Germinal center (tissue), 1 donor: ENCODE measurements around the gene TENT5A.
"Not testable (repeated sequence)": the region's sequence is repeated elsewhere in the genome, so short reads cannot be mapped to it uniquely, and the experiment has no call there.

ENCODE experiments used
- DNase-seq: peaks from one replicate; pipeline ENCODE4 v3.0.0; 2012; ENCODE audit warnings: mixed read lengths, low spot score

TENT5A gene

GRCh38 chr6:81752084-81752920 is at the start of gene TENT5A:
TSS of gene TENT5A (minus strand) at chr6:81752681. CDS start at chr6:81752141, 540 bp downstream.
- peak; percentile 77 for DNase-seq

DNA sequence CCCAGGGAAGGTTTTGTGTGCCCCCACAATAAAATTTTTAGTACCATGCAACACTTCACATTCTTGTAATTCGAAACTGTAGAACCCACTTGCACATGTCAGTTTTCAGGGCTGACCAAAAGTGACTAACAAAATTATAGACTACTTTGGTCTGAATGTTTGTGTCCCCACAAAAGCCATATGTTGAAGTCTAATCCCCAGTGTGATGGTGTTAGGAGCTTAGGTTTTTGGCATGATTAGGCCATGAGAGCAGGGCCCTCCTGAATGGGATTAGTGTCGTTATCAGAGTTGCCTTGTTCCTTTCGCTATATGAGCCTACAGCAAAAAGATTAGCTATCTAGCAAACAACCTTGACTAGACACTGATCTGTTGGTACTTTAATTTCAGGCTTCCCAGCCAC is 49.0 kb upstream of the TENT5A start:
- no peak for DNase-seq

- no peak for DNase-seq
These were observed 48.2 kb upstream of the TENT5A start for GRCh38 chr6:81800666-81801065.

DNA sequence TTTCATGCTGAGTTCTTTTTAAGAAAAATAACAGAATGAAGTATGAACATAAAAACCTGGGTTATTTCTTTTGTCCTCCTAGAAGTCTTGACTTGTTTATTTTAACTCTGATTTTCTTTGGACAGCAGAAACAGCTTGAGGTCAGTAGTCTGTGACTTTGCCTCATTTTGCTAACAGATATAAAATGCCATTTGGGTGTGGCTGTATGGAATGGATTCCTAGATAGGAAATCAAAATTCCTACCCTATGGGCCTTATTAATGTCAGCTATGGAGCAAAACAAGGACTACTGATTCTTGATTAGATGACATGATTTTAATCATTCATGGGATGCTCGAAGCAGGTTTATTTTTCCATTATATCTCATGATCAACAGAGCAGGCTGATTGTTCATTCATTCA is 46.8 kb upstream of the TENT5A start:
- DNase-seq, result no peak

DNA sequence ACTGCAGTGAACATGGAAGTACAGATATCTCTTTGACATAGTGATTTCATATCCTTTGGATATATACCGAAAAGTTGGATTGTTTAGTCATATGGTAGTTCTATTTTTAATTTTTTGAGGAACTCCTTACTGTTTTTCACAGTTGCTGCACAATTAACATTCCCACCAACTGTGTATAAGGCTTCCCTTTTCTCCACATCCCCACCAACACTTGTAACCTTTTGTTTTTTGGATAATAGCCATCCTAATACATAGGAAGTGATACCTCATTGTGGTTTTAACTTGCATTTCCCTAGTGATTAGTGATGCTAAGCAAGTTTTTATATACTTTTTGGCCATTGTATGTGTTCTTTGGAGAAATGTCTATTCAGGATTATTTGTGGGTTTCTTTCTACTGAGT is 45.1 kb upstream of the TENT5A start:
- no peak for DNase-seq

DNA sequence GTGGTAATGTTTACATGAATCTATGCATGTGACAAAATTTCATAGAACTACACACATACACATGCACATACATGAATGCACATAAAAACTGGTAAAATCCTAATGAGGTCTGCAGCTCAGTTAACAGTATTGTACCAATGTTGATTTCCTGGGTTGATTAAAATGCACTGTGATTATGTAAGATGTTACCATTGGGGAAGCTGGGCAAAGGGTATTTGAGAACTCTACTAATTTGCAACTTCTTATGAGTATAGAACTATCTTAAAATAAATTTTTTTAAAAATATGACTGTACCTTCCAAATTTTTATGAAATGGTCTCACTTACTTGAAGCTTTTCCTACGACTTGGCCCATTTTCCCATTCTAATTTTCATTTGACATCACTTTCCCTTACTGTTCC is 43.4 kb upstream of the TENT5A start:
- DNase-seq, result no peak

- DNase-seq, result no peak
These were observed 41.5 kb upstream of the TENT5A start for GRCh38 chr6:81793821-81794475.

DNA sequence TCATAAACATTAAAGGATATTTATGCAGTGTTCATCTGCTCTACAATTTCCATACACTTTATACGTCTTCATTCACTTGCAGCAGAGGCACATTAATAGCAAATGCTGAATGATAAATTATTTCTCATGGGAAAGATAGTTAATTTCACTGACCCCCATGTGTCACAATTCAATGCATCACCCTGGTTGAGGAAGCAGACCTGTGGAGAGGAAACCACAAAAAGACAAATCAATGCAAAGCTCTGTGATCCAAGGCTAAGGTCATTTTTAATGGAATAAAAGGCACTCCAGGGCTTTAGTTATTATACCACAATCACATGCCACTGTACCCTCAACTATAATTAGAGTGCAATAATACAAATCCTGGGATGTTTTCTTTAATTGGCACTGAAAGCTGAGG is 40.3 kb upstream of the TENT5A start:
- DNase-seq, result no peak

DNA sequence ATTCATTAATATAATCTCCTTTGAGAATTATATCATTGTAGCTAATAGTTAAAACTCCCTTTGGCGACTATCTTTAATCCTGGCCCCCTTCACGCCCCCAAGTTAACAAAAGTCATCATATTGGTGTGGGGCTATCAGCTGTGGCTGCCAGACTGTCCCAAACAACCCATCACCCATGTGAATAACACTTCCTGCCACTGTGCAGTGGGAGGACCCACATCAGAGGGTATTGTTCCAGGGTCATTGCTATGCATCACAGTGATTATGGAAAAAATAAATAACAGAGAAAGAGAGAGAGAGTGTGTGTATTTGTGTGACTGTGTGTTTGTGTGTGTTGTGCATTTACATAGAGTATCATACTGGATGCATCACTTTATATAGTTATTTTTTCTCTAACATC is 39.3 kb upstream of the TENT5A start:
- DNase-seq, result no peak

DNA sequence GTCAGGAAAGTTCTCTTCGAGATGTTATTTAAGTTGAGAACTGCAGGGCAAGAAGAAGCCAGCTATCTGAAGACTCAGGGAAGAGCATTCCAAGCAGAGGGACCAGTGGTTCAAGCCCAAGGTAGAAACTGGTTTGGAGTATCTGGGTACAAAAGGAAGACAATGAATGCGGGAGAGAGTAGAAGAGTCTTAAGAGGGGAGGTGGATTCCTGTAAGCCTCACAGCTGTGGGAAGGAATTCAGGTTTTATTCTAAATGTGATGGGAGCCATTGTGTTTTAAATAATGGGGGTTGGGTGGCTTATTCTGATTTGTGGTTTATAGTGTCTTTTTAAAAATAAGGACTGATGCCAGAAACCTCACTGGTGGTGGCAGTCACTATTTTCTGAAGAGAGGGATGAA is 37.6 kb upstream of the TENT5A start:
- no peak for DNase-seq

DNA sequence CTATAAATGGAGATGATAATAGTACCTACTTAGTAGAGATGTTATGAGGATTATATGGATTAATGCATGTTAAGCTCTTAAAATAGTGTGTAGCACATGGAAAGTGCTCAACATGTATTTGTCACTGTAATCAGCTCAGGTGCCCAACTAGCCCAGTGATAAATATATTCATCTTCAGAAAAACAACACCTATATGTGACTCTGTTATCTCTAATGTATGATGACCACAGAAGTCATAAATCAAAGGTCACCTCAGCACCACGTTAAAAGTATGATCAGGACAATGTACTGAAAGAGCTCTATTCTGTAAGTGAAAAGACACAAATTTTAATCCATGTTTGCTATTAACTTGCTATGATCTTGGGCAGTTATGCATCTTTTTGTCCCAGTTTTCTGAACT is 36.8 kb upstream of the TENT5A start:
- no peak for DNase-seq

GRCh38 chr6:81788748-81789147 is 36.3 kb upstream of the TENT5A start:
- no peak for DNase-seq

DNA sequence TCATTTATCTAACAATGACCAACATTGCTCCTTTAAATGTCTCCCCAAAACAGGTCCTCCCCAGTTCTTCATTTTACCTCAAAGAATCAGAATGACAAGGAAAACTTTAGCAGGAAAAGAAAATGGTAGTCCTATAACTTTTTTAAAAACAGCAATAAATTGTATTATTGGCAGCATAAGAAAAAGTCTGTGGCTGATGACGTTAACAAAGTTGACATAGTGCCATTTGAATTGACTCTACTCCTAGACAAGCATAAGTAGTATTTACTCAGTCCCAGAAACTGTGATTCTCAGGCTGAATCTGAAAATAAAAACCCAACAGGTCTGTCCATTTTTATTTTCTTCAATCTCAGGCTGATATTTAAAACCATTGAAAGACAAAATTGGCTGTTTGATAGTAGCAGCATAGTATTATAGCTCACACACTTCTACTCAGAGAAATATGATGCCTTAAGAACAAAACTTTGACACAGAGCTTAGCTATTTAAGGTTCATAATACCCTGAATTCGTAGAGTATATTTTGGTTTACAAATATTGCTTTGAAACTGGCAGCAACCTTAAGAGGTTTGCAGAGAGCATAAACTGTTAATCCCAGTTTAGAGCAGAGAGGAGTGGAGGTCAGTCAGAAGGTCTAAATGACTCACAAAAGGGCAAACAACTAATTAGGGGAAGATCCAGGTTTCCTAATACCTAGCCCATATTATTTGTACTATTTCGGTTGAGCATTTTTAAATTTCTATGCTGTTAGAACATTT is 35.0 kb upstream of the TENT5A start:
- no peak for DNase-seq

DNA sequence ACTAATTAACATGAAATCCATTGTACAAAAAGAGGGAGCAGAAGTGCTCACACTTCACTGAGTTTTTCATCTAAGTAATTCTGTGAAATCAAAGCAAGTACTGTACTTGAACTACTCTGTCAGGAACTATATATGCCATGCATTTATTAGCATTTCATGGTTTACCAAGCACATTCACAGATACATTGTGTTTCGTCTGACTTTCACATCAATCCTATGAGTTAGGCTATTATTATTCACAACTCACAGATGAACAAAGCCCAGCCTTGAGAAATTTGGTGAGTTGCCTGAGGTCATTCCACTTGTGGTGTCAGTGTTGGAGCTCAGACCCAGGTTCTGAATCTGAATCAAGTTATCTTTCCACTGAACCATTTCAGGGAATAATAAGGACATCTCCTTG is 33.7 kb upstream of the TENT5A start:
- no peak for DNase-seq

- DNase-seq, result no peak
These were observed 32.9 kb upstream of the TENT5A start for GRCh38 chr6:81785377-81785776.

- DNase-seq, result no peak
These were observed 31.4 kb upstream of the TENT5A start for GRCh38 chr6:81783893-81784292.

DNA sequence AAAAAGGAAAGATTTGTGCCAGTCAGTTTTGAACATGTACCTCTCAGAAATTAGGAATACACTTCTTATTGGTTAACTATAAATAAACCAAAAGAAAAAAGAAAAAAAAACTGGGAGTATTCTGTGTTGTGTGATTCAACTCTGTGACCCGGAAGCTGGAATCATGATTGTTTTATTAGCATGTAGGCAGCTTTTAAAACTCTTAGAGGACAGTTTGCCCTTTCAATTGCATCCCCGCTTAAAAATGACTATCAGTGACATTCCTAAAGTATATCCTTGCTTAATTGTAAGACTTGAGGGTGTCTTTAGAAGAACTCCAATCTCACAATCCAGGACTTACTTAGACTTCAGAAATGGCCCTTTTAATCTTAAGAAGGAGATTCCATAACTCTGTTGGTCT is 29.1 kb upstream of the TENT5A start:
- no peak for DNase-seq

- no peak for DNase-seq
These were observed 25.2 kb upstream of the TENT5A start for GRCh38 chr6:81777586-81778268.

DNA sequence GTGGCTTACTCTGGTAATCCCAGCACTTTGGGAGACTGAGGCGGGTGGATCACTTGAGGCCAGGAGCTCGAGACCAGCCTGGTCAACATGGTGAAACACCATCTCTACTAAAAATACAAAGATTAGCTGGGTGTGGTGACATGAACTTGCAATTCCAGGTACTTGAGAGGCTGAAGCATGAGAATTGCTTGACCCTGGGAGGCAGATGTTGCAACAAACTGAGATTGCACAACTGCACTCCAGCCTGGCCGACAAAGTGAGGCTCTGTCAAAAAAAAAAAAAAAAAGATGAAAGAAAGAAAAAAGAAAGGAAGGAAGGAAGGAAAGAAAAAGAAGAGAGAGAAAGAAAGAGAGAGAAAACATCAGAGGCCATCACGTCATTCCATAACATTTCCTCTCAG is 23.7 kb upstream of the TENT5A start:
- DNase-seq, result not testable (repeated sequence)

- no peak for DNase-seq
These were observed 22.1 kb upstream of the TENT5A start for GRCh38 chr6:81774542-81774941.

DNA sequence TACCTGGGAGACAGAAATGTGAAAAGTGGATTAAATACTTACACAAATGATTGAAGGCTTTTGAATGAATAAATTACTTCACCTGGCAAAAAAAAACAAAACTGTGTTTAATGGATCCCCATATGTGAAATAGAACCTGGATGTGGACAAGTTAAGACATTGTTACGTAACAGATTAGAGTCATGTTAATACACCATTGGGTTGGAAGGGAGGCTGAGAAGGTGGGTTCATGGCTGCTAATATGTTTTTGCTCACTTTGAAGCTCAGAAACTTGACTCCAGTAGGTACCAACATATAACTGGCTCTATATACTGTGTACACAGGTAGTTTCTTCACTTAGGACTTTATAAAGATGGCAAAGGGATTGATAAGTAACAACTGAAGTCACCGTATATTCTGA is 21.4 kb upstream of the TENT5A start:
- DNase-seq, result no peak

- no peak for DNase-seq
These were observed 20.3 kb upstream of the TENT5A start for GRCh38 chr6:81772741-81773140.
